Osteoblast (primary cell): ENCODE measurements around the gene CCDC106. TPM values are rescaled to one million over a fixed set of nuclear protein-coding genes. Genes with fewer than 3 reads are reported as not detected.

Experiments used
- DNase-seq: peaks from one replicate; pipeline ENCODE4 v3.0.0; 2011; ENCODE audit warnings: low spot score, mixed read lengths; ENCODE audit not compliant: insufficient read length; ENCODE audit errors: missing footprints
- H2AFZ ChIP-seq: 2 replicates; pipeline ENCODE4 v1.6.0; 2011; ENCODE audit warnings: mild to moderate bottlenecking, low read length
- H3K27ac ChIP-seq: 2 replicates; pipeline ENCODE4 v1.5.1; 2011; ENCODE audit warnings: mild to moderate bottlenecking, low read depth, low read length, moderate library complexity
- H3K27me3 ChIP-seq: 2 replicates; pipeline ENCODE4 v1.6.0; 2012; ENCODE audit warnings: mild to moderate bottlenecking, control low read depth, inconsistent platforms, low read length, moderate library complexity; ENCODE audit not compliant: insufficient read depth
- H3K36me3 ChIP-seq: 2 replicates; pipeline ENCODE4 v1.5.1; 2011; ENCODE audit warnings: mild to moderate bottlenecking, low read length, control low read depth, moderate library complexity; ENCODE audit not compliant: insufficient read depth
- H3K4me1 ChIP-seq: 2 replicates; pipeline ENCODE4 v1.5.1; 2011; ENCODE audit warnings: mild to moderate bottlenecking, low read length, control low read depth, moderate library complexity; ENCODE audit not compliant: insufficient read depth
- H3K4me2 ChIP-seq: 2 replicates; pipeline ENCODE4 v1.6.0; 2011; ENCODE audit warnings: mild to moderate bottlenecking, low read length; ENCODE audit not compliant: insufficient read depth
- H3K4me3 ChIP-seq: fragments of 200-600 bp; sonication (generic); 3 replicates; pipeline ENCODE4 v1.5.1; 2012; ENCODE audit warnings: mild to moderate bottlenecking, low read length, inconsistent platforms; ENCODE audit not compliant: insufficient read depth
- H3K79me2 ChIP-seq: 2 replicates; pipeline ENCODE4 v1.6.0; 2012; ENCODE audit warnings: mild to moderate bottlenecking, low read length, control low read depth, inconsistent platforms; ENCODE audit not compliant: insufficient read depth
- H3K9me3 ChIP-seq: 2 replicates; pipeline ENCODE4 v1.5.1; 2011; ENCODE audit warnings: low read depth, low read length, control low read depth
- H4K20me1 ChIP-seq: 2 replicates; pipeline ENCODE4 v1.6.0; 2012; ENCODE audit warnings: mild to moderate bottlenecking, low read length, control low read depth; ENCODE audit not compliant: insufficient read depth
- CTCF ChIP-seq: IDR thresholded peaks from 2 replicates; pipeline ENCODE4 v1.5.1; 2011; ENCODE audit warnings: mild to moderate bottlenecking, low read depth, low read length, moderate library complexity; ENCODE audit errors: extremely low read depth
- total RNA-seq: library from RNA; depleted of rRNA; stranded (reverse); fragments of >200 nt; gene quantifications from 2 replicates; pipeline ENCODE4 v1.2.3, GENCODE V29; 2012

CCDC106 gene
- total RNA-seq, 1 donor, result 10.5 TPM

- H3K27me3 ChIP-seq, result no peaks in the 10 kb centered on the region
- peaks cover 73% of the 10 kb centered on the region for H4K20me1 ChIP-seq
- H3K4me1 ChIP-seq, result peaks cover 14% of the 10 kb centered on the region
- H3K27ac ChIP-seq, result no peak overlapping the region
- H3K36me3 ChIP-seq, result peaks cover 42% of the 10 kb centered on the region
- no peak overlapping the region for H2AFZ ChIP-seq
- TF ChIP-seq CTCF, result no peak
- peaks cover 85% of the 10 kb centered on the region for H3K79me2 ChIP-seq
- DNase-seq, result peak; percentile 92
- no peak overlapping the region for H3K4me2 ChIP-seq
- H3K9me3 ChIP-seq, result no peaks in the 10 kb centered on the region
- no peak overlapping the region for H3K4me3 ChIP-seq
Observed at GRCh38 chr19:55670280-55671053, 22.5 kb downstream of the CCDC106 start.

GRCh38 chr19:55671054-55671378 is 23.0 kb downstream of the CCDC106 start:
- peaks cover 39% of the 10 kb centered on the region for H3K36me3 ChIP-seq
- H3K4me1 ChIP-seq, result peaks cover 17% of the 10 kb centered on the region
- H3K4me3 ChIP-seq, result no peak overlapping the region
- H3K4me2 ChIP-seq, result no peak overlapping the region
- peaks cover 75% of the 10 kb centered on the region for H4K20me1 ChIP-seq
- H3K9me3 ChIP-seq, result no peaks in the 10 kb centered on the region
- no peak for TF ChIP-seq CTCF
- no peak for DNase-seq
- no peak overlapping the region for H3K27ac ChIP-seq
- H2AFZ ChIP-seq, result no peak overlapping the region
- peaks cover 87% of the 10 kb centered on the region for H3K79me2 ChIP-seq
- no peaks in the 10 kb centered on the region for H3K27me3 ChIP-seq

GRCh38 chr19:55672418-55672817 is 24.4 kb downstream of the CCDC106 start:
- peak; percentile 95 for DNase-seq

More at GRCh38 chr19:55672418-55672817, 24.4 kb downstream of the CCDC106 start:
- peaks cover 87% of the 10 kb centered on the region for H3K79me2 ChIP-seq
- H3K36me3 ChIP-seq, result peaks cover 35% of the 10 kb centered on the region
- H3K4me3 ChIP-seq, result no peak overlapping the region
- peaks cover 75% of the 10 kb centered on the region for H4K20me1 ChIP-seq
- TF ChIP-seq CTCF, result no peak
- no peaks in the 10 kb centered on the region for H3K9me3 ChIP-seq
- H2AFZ ChIP-seq, result no peak overlapping the region
- no peaks in the 10 kb centered on the region for H3K27me3 ChIP-seq
- peaks cover 31% of the 10 kb centered on the region for H3K4me1 ChIP-seq
- no peak overlapping the region for H3K27ac ChIP-seq
- peak overlapping the region; percentile 3 for H3K4me2 ChIP-seq
